Fibroblast of lung (primary cell): ENCODE data around the gene SPAG9. TPM values are rescaled to one million over a fixed set of nuclear protein-coding genes. Genes with fewer than 3 reads are reported as not detected.
"Not testable (repeated sequence)": the region's sequence is repeated elsewhere in the genome, so short reads cannot be mapped to it uniquely, and the experiment has no call there.

Experiments used
- DNase-seq, 2 donors: peaks; one replicate each; pipeline versions ENCODE4 v3.0.0 to v3.0.0-alpha.2; 2010; ENCODE audit warnings: low read depth in 2 of 2
- H2AFZ ChIP-seq: 2 replicates; pipeline ENCODE4 v1.5.1; 2012; ENCODE audit warnings: low read length, control low read depth, inconsistent platforms
- H3K27ac ChIP-seq: 2 replicates; pipeline ENCODE4 v1.5.1; 2011; ENCODE audit warnings: low read length, control low read depth; ENCODE audit not compliant: insufficient read depth
- H3K27me3 ChIP-seq: 2 replicates; pipeline ENCODE4 v1.5.1; 2011; ENCODE audit warnings: mild to moderate bottlenecking, low read length; ENCODE audit not compliant: control insufficient read depth, insufficient read depth
- H3K36me3 ChIP-seq: 2 replicates; pipeline ENCODE4 v1.5.1; 2011; ENCODE audit warnings: low read length; ENCODE audit not compliant: control insufficient read depth, insufficient read depth
- H3K4me1 ChIP-seq: 2 replicates; pipeline ENCODE4 v1.5.1; 2011; ENCODE audit warnings: low read length; ENCODE audit not compliant: control insufficient read depth, insufficient read depth; ENCODE audit errors: extremely low read depth
- H3K4me2 ChIP-seq: 2 replicates; pipeline ENCODE4 v1.5.1; 2011; ENCODE audit warnings: low read length, control low read depth; ENCODE audit not compliant: insufficient read depth; ENCODE audit errors: extremely low read depth
- H3K4me3 ChIP-seq, 4 experiments: fragments of 200-600 bp in 1 of 4; sonication (generic) in 1 of 4; replicated peaks in 1 of 4; 2 replicates each; pipeline ENCODE4 v1.5.1; 2011 to 2016; ENCODE audit warnings: low read length in 4 of 4, low read depth in 3 of 4, mild to moderate bottlenecking in 3 of 4, control low read depth in 2 of 4, inconsistent platforms in 1 of 4, mixed read lengths in 1 of 4; ENCODE audit not compliant: insufficient read depth in 1 of 4; ENCODE audit errors: control extremely low read depth in 1 of 4
- H3K79me2 ChIP-seq: 2 replicates; pipeline ENCODE4 v1.5.1; 2012; ENCODE audit warnings: mild to moderate bottlenecking, low read length, inconsistent platforms; ENCODE audit not compliant: control insufficient read depth, insufficient read depth
- H3K9ac ChIP-seq: 2 replicates; pipeline ENCODE4 v1.5.1; 2011; ENCODE audit warnings: mild to moderate bottlenecking, low read length, control low read depth; ENCODE audit not compliant: insufficient read depth
- H3K9me3 ChIP-seq: 2 replicates; pipeline ENCODE4 v1.5.1; 2012; ENCODE audit warnings: low read depth, low read length; ENCODE audit not compliant: control insufficient read depth, insufficient read depth
- H4K20me1 ChIP-seq: 2 replicates; pipeline ENCODE4 v1.5.1; 2011; ENCODE audit warnings: low read length; ENCODE audit not compliant: control insufficient read depth, insufficient read depth; ENCODE audit errors: extremely low read depth
- EZH2 ChIP-seq: IDR thresholded peaks from 2 replicates; pipeline ENCODE4 v1.5.1; 2012; ENCODE audit warnings: low read length, control low read depth, mild to moderate bottlenecking; ENCODE audit errors: missing control alignments
- polyA plus RNA-seq, 2 donors: library from polyadenylated mRNA; depleted of rRNA in 1 of 2; stranded (reverse) in 1 of 2; unstranded in 1 of 2; fragments of >200 nt; gene quantifications; 2 replicates each; pipeline ENCODE4 v1.2.1, GENCODE V29; 2011 to 2012; ENCODE audit warnings: missing spikeins in 1 of 2
- total RNA-seq: library from RNA; depleted of rRNA; stranded (reverse); fragments of >200 nt; gene quantifications from 2 replicates; pipeline ENCODE4 v1.2.1, GENCODE V29; 2014
- TF ChIP-seq, protein P1 (sequence below), 2 donors: IDR thresholded peaks in 1 of 2; conservative IDR thresholded peaks in 1 of 2; 1 replicate in 1 of 2; 2 replicates in 1 of 2; pipeline ENCODE4 v1.5.1; 2011 to 2012; ENCODE audit warnings: low read length in 2 of 2, control low read depth in 1 of 2, inconsistent platforms in 1 of 2, low read depth in 1 of 2, mild to moderate bottlenecking in 1 of 2

SPAG9 gene
- total and polyA plus RNA-seq, 2 donors (not counting 1 experiment from before 2014, with no cell fraction given), result 49.8 to 126 TPM

- Histone ChIP-seq H3K4me1 (peaks cover 3% of the 10 kb centered on the region), H3K4me2 (no peak overlapping the region), H3K27ac (no peak overlapping the region), H3K9me3 (no peaks in the 10 kb centered on the region), H3K9ac (no peak overlapping the region), H2AFZ (no peak overlapping the region), H3K79me2 (peaks cover 29% of the 10 kb centered on the region), H3K27me3 (no peaks in the 10 kb centered on the region), H4K20me1 (no peaks in the 10 kb centered on the region), H3K36me3 (no peaks in the 10 kb centered on the region), H3K4me3 (no peak overlapping the region)
- peak in 1 of 2 donors; percentile 25 for DNase-seq
- no peak for TF ChIP-seq EZH2
- TF ChIP-seq, protein P1, sequence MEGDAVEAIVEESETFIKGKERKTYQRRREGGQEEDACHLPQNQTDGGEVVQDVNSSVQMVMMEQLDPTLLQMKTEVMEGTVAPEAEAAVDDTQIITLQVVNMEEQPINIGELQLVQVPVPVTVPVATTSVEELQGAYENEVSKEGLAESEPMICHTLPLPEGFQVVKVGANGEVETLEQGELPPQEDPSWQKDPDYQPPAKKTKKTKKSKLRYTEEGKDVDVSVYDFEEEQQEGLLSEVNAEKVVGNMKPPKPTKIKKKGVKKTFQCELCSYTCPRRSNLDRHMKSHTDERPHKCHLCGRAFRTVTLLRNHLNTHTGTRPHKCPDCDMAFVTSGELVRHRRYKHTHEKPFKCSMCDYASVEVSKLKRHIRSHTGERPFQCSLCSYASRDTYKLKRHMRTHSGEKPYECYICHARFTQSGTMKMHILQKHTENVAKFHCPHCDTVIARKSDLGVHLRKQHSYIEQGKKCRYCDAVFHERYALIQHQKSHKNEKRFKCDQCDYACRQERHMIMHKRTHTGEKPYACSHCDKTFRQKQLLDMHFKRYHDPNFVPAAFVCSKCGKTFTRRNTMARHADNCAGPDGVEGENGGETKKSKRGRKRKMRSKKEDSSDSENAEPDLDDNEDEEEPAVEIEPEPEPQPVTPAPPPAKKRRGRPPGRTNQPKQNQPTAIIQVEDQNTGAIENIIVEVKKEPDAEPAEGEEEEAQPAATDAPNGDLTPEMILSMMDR (conservative IDR thresholded peaks at IDR 0.05 in 1 of 2, IDR thresholded peaks at IDR 0.05 in 1 of 2; ENCODE audit: low read depth in 1 of 2, low read length in 2 of 2), result no peak
Observed at GRCh38 chr17:51087072-51087757, 33.5 kb downstream of the SPAG9 start.

- Histone ChIP-seq H3K9ac (no peak overlapping the region), H3K4me2 (peak overlapping the region; percentile 61), H3K27me3 (no peaks in the 10 kb centered on the region), H4K20me1 (no peaks in the 10 kb centered on the region), H3K4me1 (peaks cover 3% of the 10 kb centered on the region), H3K27ac (peak overlapping the region; percentile 46), H2AFZ (no peak overlapping the region), H3K79me2 (peaks cover 23% of the 10 kb centered on the region), H3K36me3 (no peaks in the 10 kb centered on the region), H3K9me3 (no peaks in the 10 kb centered on the region), H3K4me3 (peak overlapping the region; percentile 13 to 39 (median 38))
- TF ChIP-seq, protein P1 (conservative IDR thresholded peaks at IDR 0.05 in 1 of 2, IDR thresholded peaks at IDR 0.05 in 1 of 2; ENCODE audit: low read depth in 1 of 2, low read length in 2 of 2), result no peak
- TF ChIP-seq EZH2, result no peak
- peak; percentile 17 to 41 for DNase-seq
Observed at GRCh38 chr17:51085150-51085805, 35.4 kb downstream of the SPAG9 start.

GRCh38 chr17:51083981-51084380 is 36.7 kb downstream of the SPAG9 start:
- H3K4me3 ChIP-seq, result no peak overlapping the region
- H3K9me3 ChIP-seq, result no peaks in the 10 kb centered on the region
- no peaks in the 10 kb centered on the region for H3K36me3 ChIP-seq
- H2AFZ ChIP-seq, result no peak overlapping the region
- TF ChIP-seq, protein P1 (conservative IDR thresholded peaks at IDR 0.05 in 1 of 2, IDR thresholded peaks at IDR 0.05 in 1 of 2; ENCODE audit: low read depth in 1 of 2, low read length in 2 of 2), result no peak
- TF ChIP-seq EZH2, result no peak
- H3K9ac ChIP-seq, result no peak overlapping the region
- H3K4me2 ChIP-seq, result no peak overlapping the region
- H4K20me1 ChIP-seq, result no peaks in the 10 kb centered on the region
- H3K4me1 ChIP-seq, result peaks cover 3% of the 10 kb centered on the region
- DNase-seq, result no peak
- no peaks in the 10 kb centered on the region for H3K27me3 ChIP-seq
- peak overlapping the region; percentile 30 for H3K27ac ChIP-seq
- H3K79me2 ChIP-seq, result peaks cover 21% of the 10 kb centered on the region

GRCh38 chr17:51083364-51083763 is 37.3 kb downstream of the SPAG9 start:
- not testable (repeated sequence) for H4K20me1 ChIP-seq, H3K4me1 ChIP-seq, H3K9ac ChIP-seq, H3K4me2 ChIP-seq, H2AFZ ChIP-seq, H3K4me3 ChIP-seq, H3K27me3 ChIP-seq, DNase-seq, H3K27ac ChIP-seq, H3K9me3 ChIP-seq, H3K36me3 ChIP-seq
- peaks cover 18% of the 10 kb centered on the region for H3K79me2 ChIP-seq
